BJ (cell line): ENCODE results near the gene RILP. TPM values are rescaled to one million over a fixed set of nuclear protein-coding genes. Genes with fewer than 3 reads are reported as not detected.
"Not testable (repeated sequence)": the region's sequence is repeated elsewhere in the genome, so short reads cannot be mapped to it uniquely, and the experiment has no call there.

Experiments
- CTCF ChIA-PET: fragments of 350-600 bp; formaldehyde crosslinking; extraction: SDS; loops from one replicate; lab custom pipeline; 2021; ENCODE audit warnings: antibody characterized with exemption, inconsistent platforms; lab: Yijun Ruan, JAX
- POLR2A ChIA-PET: fragments of 300-600 bp; sonication (Branson Sonifier 250); formaldehyde crosslinking; extraction: SDS; loops from one replicate; lab custom pipeline; 2021; ENCODE audit warnings: antibody characterized with exemption; lab: Charles Lee
- DNase-seq: peaks from one replicate; pipeline ENCODE4 v3.0.0-alpha.2; 2011; ENCODE audit warnings: low read depth
- H3K27me3 ChIP-seq: 2 replicates; pipeline ENCODE4 v1.6.0; 2011; ENCODE audit warnings: low read length; ENCODE audit not compliant: control insufficient read depth, insufficient read depth
- H3K36me3 ChIP-seq: 2 replicates; pipeline ENCODE4 v1.5.1; 2011; ENCODE audit warnings: low read length; ENCODE audit not compliant: control insufficient read depth, insufficient read depth
- H3K4me3 ChIP-seq: 2 replicates; pipeline ENCODE4 v1.5.1; 2011; ENCODE audit warnings: low read depth, mild to moderate bottlenecking, control low read depth, low read length
- polyA plus RNA-seq: library from polyadenylated mRNA; depleted of rRNA; stranded (reverse); fragments of >200 nt; gene quantifications from 2 replicates; pipeline ENCODE4 v1.2.3, GENCODE V29; 2011
- TF ChIP-seq, protein P1 (sequence below): IDR thresholded peaks from 2 replicates; pipeline ENCODE4 v1.5.1; 2011; ENCODE audit warnings: low read depth, mild to moderate bottlenecking, control low read depth, inconsistent platforms, low read length, moderate library complexity; ENCODE audit not compliant: insufficient read depth

RILP gene
- polyA plus RNA-seq, 1 experiment = 6.2 TPM

DNA sequence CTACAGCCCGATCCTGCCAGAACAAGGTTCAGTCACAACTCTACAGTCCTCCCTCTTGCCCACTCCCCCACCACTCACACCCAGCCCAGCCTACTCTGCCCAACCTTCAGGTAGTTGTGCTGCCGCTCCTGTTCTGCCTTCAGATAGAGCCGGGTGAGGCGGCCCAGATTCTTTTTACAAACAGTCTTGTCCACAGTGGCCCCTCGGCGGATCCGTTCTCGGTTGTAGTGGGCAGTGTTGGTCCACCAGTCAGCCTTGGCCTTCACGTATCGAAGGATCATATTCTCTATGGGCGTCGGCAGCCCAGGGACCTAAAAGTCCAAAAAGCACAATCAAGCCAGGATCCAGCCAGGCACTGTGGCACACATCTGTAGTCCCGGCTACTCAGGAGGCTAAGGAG lies 26.7 kb upstream of the RILP start:
- H3K27me3 ChIP-seq = no peaks in the 10 kb centered on the region
- no peak for DNase-seq
- H3K4me3 ChIP-seq = no peak overlapping the region
- H3K36me3 ChIP-seq = peaks cover 61% of the 10 kb centered on the region
- TF ChIP-seq, protein P1, sequence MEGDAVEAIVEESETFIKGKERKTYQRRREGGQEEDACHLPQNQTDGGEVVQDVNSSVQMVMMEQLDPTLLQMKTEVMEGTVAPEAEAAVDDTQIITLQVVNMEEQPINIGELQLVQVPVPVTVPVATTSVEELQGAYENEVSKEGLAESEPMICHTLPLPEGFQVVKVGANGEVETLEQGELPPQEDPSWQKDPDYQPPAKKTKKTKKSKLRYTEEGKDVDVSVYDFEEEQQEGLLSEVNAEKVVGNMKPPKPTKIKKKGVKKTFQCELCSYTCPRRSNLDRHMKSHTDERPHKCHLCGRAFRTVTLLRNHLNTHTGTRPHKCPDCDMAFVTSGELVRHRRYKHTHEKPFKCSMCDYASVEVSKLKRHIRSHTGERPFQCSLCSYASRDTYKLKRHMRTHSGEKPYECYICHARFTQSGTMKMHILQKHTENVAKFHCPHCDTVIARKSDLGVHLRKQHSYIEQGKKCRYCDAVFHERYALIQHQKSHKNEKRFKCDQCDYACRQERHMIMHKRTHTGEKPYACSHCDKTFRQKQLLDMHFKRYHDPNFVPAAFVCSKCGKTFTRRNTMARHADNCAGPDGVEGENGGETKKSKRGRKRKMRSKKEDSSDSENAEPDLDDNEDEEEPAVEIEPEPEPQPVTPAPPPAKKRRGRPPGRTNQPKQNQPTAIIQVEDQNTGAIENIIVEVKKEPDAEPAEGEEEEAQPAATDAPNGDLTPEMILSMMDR = no peak
- ChIA-PET CTCF (no interaction called here), POLR2A (no interaction called here)

DNA sequence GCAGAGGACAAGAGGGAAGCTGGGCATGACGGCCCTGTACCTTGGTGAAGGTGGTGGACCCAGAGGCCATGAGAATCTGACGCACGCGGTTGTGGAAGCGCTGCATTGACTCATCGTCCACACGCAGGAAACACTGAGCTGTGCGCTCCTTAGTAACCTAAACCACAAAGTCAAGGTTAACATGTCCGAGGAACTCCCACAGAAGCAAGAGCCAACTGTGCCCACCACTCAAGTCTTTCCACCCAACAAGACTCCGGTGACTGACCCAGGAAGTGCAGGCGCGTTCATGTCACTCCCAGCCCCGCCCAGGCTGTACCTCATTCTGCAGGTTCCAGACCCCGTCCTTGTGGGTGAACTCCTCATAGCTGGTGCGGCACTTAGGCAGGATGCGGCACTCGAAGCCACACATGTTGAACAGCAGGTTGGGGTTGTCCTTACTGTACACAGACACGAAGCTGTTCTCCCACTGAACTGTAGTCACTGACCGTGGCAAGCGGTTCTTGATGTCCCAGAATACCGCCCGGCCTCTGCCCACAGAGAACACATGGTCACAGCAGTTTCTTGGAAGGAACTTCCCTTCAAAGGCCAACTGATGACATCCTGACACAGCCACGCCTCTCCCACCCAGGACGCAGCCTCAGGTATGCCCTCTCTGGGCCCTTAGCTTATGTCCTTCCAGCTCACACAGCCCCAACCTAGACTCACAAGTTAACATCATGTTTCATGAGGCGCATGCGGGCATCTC lies 23.5 kb upstream of the RILP start:
- no peaks in the 10 kb centered on the region for H3K27me3 ChIP-seq
- CTCF ChIA-PET = interaction anchor here (1.4 to 1.6 kb wide), 2 partner anchors 11 to 48 kb away, joined by 3 read pairs; no protein-coding TSS in a partner anchor
- H3K36me3 ChIP-seq = peaks cover 41% of the 10 kb centered on the region
- no peak overlapping the region for H3K4me3 ChIP-seq
- DNase-seq = no peak
- TF ChIP-seq, protein P1 = no peak
- POLR2A ChIA-PET = interaction anchor here (0.6 kb wide), 1 partner anchor 10 kb away, joined by 3 read pairs; no protein-coding TSS in a partner anchor

DNA sequence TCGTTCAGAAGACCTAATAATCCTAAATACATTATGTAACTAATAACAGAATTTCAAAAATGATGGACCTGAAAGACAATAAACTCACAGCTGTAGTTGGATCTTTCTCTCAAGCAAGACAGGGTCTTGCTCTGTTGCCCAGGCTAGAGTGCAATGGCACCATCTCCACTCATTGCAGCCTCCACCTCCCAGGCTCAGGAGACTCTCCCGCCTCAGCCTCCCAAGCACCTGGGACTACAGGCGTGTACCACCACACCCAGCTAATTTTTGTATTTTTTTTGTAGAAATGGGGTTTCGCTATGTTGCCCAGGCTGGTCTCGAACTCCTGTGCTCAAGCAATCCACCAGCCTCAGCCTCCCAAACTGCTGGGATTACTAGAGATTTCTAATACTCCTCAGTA lies 14.3 kb upstream of the RILP start:
- DNase-seq, H3K27me3 ChIP-seq, POLR2A ChIA-PET, H3K4me3 ChIP-seq: not testable (repeated sequence)
- H3K36me3 ChIP-seq = peaks cover 33% of the 10 kb centered on the region
- CTCF ChIA-PET = interaction anchor here (0.7 to 2.1 kb wide), 3 partner anchors 15 to 51 kb away, joined by 3 to 6 read pairs (median 3); no protein-coding TSS in a partner anchor

DNA sequence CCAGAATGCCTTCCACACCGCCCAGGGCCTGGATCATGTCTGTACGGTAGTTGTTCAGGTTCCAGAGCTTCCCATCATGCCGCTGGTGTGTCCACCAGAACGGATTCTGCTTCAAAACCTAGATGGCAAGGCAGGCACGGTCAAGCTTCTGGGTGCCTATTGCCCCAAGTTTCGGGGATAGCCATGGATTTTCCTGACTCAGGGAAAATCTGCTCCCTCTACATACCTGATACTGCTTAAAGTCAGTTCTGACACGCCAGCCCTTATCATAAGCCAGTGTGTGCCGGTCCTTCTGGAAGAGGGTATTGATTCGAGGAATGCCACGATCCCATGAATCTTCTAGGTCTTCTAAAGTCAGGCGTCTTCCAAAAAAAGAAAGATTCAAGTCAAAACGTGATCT lies 11.4 kb upstream of the RILP start:
- H3K4me3 ChIP-seq = no peak overlapping the region
- no peak for DNase-seq
- ChIA-PET POLR2A (no interaction called here), CTCF (interaction anchor here (1.4 to 3.9 kb wide), 6 partner anchors 8 to 52 kb away, joined by 4 to 18 read pairs (median 7); partner anchors contain the start of gene RILP)
- no peaks in the 10 kb centered on the region for H3K27me3 ChIP-seq
- peaks cover 46% of the 10 kb centered on the region for H3K36me3 ChIP-seq
- TF ChIP-seq, protein P1 = no peak

DNA sequence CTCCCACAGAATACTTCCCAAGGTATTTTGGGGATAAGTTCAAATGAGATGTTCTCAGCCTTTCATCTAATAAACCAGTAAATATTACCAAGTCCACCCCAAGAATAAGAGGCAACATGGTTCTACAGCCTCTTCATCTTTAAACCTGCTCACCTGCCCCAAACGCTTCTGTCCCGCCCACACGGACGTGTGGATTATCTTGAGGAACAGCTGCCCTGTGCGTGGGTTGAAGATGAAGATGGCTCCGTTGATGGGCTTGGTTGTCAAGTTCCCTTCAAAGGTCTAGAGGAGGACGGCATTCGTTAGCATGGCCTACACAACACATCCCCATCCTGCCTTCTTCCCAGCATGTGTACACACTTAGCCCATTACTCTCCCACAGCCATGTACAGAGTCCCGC lies 8.4 kb upstream of the RILP start:
- H3K4me3 ChIP-seq = no peak overlapping the region
- TF ChIP-seq, protein P1 = no peak
- POLR2A ChIA-PET = no interaction called here
- DNase-seq = no peak
- H3K36me3 ChIP-seq = peaks cover 63% of the 10 kb centered on the region
- no peaks in the 10 kb centered on the region for H3K27me3 ChIP-seq
- CTCF ChIA-PET = interaction anchor here (1.5 to 3.9 kb wide), 3 partner anchors 9 to 64 kb away, joined by 4 to 18 read pairs (median 8); partner anchors contain the start of gene RILP
